MCF 10A (cell line): Measurements from ENCODE around the gene CLMP. TPM values are rescaled to one million over a fixed set of nuclear protein-coding genes. Genes with fewer than 3 reads are reported as not detected.

Experiments
- BruUV-seq: library from RNA; stranded (reverse); fragments of 400-500 nt; replicated peaks from 2 replicates; lab custom pipeline; 2021; lab: Mats Ljungman, UMichigan
- CTCF ChIA-PET: fragments of 300-600 bp; sonication (Branson Sonifier 250); formaldehyde crosslinking; extraction: SDS; loops from one replicate; lab custom pipeline; 2021; ENCODE audit warnings: antibody characterized with exemption, inconsistent platforms; lab: Yijun Ruan, JAX
- POLR2A ChIA-PET: fragments of 300-600, 350-650 bp; sonication (Branson Sonifier 250); formaldehyde crosslinking; extraction: SDS; loops from one replicate; lab custom pipeline; 2020; ENCODE audit warnings: antibody characterized with exemption, inconsistent platforms; lab: Yijun Ruan, JAX
- DNase-seq: peaks from one replicate; pipeline ENCODE4 v3.0.0-alpha.2; 2018; ENCODE audit not compliant: unreplicated experiment
- H3K27ac Mint-ChIP-seq: one replicate; pipeline ENCODE4 v1.8.0; 2022; ENCODE audit warnings: mild to moderate bottlenecking, low read depth, mixed read lengths; ENCODE audit not compliant: unreplicated experiment
- H3K27me3 Mint-ChIP-seq: one replicate; pipeline ENCODE4 v1.8.0; 2022; ENCODE audit warnings: mixed read lengths; ENCODE audit not compliant: insufficient read depth, unreplicated experiment
- H3K36me3 Mint-ChIP-seq: one replicate; pipeline ENCODE4 v1.8.0; 2022; ENCODE audit warnings: mild to moderate bottlenecking, moderate library complexity, mixed read lengths; ENCODE audit not compliant: insufficient read depth, unreplicated experiment
- H3K4me1 Mint-ChIP-seq: one replicate; pipeline ENCODE4 v1.8.0; 2022; ENCODE audit warnings: mixed read lengths; ENCODE audit not compliant: insufficient read depth, unreplicated experiment
- H3K4me3 Mint-ChIP-seq: one replicate; pipeline ENCODE4 v1.8.0; 2022; ENCODE audit warnings: mild to moderate bottlenecking, moderate library complexity, mixed read lengths; ENCODE audit not compliant: unreplicated experiment
- H3K9me3 Mint-ChIP-seq: one replicate; pipeline ENCODE4 v1.8.0; 2022; ENCODE audit warnings: mixed read lengths; ENCODE audit not compliant: unreplicated experiment
- CTCF ChIP-seq: fragments of 200-600 bp; IDR thresholded peaks from one replicate; pipeline ENCODE4 v1.8.0; 2022; ENCODE audit warnings: antibody characterized with exemption, mild to moderate bottlenecking; ENCODE audit not compliant: unreplicated experiment
- intact Hi-C: fragments of 100-400 bp; cut with micrococcal nuclease; formaldehyde crosslinking; loops from 2 replicates; pipeline ENCODE4 v1.14.1; 2022
- total RNA-seq: library from RNA; stranded (reverse); gene quantifications from 2 replicates; pipeline ENCODE4 v1.2.3, GENCODE V29; 2022

CLMP gene
- total RNA-seq, 1 experiment from 2014 or later = 86.1 TPM

GRCh38 chr11:123217897-123218296 lies 22.8 kb upstream of the CLMP start:
- intact Hi-C loops = no loop called here
- H3K27ac Mint-ChIP-seq = no peak overlapping the region
- no peaks in the 10 kb centered on the region for H3K36me3 Mint-ChIP-seq
- BruUV-seq = no TSS peak
- peaks cover 5% of the 10 kb centered on the region for H3K9me3 Mint-ChIP-seq
- peaks cover 7% of the 10 kb centered on the region for H3K4me1 Mint-ChIP-seq
- no peak overlapping the region for H3K4me3 Mint-ChIP-seq
- ChIA-PET CTCF (interaction anchor here (0.6 to 2.3 kb wide), 3 partner anchors 10 to 115 kb away, joined by 3 to 7 read pairs (median 4); no protein-coding TSS in a partner anchor), POLR2A (no interaction called here)
- no peaks in the 10 kb centered on the region for H3K27me3 Mint-ChIP-seq
- TF ChIP-seq CTCF = no peak
- DNase-seq = no peak

DNA sequence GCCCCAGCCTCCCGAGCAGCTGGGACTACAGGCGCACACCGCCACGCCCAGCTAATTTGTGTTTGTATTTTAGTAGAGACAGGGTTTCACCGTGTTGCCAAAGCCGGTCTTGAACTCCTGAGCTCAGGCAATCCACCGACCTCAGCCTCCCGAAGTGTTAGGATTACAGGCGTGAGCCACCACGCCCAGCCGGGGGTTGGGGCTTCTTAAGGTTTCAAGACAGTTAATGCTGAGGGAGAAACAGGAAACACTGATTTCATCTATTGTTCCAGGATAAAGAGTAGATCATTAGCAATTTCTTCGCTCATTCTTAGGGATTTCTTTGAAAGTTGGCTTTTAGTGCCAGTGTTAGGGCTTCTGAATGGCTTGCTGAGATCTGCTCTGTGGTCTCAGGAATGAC lies 21.2 kb upstream of the CLMP start:
- intact Hi-C loops = no loop called here
- no TSS peak for BruUV-seq
- Mint-ChIP-seq H3K4me3 (no peak overlapping the region), H3K36me3 (no peaks in the 10 kb centered on the region), H3K27ac (no peak overlapping the region), H3K9me3 (no peaks in the 10 kb centered on the region), H3K27me3 (no peaks in the 10 kb centered on the region), H3K4me1 (peaks cover 17% of the 10 kb centered on the region)
- POLR2A ChIA-PET = no interaction called here
- no peak for DNase-seq
- TF ChIP-seq CTCF = no peak
- CTCF ChIA-PET = interaction anchor here (0.7 kb wide), 2 partner anchors 21 to 556 kb away, joined by 3 read pairs; no protein-coding TSS in a partner anchor

DNA sequence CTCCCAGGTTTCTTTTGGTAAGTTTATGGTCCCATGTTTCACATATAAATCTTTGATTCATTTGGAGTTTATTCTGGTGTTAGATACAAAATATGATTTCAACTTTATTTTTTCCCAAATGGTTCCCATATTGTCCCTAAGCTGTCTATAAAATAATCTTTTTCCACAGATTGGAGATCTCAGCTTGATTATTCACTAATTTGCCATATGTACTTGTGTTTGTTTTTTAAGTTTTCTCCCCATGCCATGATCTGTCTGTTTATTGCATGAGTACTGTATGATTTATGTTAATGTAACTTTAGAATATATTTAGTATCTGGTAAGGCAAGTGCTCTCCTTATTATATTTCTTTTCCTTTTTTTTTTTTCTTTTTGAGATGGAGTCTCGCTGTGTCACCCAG lies 19.9 kb upstream of the CLMP start:
- no peak overlapping the region for H3K4me3 Mint-ChIP-seq
- H3K4me1 Mint-ChIP-seq = peaks cover 17% of the 10 kb centered on the region
- no peak overlapping the region for H3K27ac Mint-ChIP-seq
- intact Hi-C loops = no loop called here
- ChIA-PET POLR2A (no interaction called here), CTCF (interaction anchor here (1.1 kb wide), 1 partner anchor 47 kb away, joined by 3 read pairs; no protein-coding TSS in a partner anchor)
- no TSS peak for BruUV-seq
- no peak for TF ChIP-seq CTCF
- H3K9me3 Mint-ChIP-seq = no peaks in the 10 kb centered on the region
- DNase-seq = no peak
- H3K27me3 Mint-ChIP-seq = no peaks in the 10 kb centered on the region
- no peaks in the 10 kb centered on the region for H3K36me3 Mint-ChIP-seq

DNA sequence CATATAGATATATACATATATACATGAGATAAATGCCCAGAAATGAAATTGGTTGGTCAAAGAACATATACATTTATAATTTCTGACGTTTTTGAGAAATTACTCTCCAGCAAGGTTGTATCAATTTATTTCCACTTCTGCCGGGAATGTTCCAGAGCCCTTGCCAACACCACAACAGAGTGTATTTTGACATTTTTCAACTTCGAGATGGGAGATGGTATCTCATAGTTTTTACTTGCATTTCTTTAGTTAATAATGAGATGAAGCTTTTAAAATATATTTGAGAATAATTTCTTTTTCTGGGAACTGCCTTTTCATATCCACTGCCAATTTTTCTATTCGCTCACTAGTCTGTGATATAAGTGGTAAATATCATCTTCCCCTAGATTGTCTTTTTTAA lies 19.3 kb upstream of the CLMP start:
- no peak overlapping the region for H3K4me3 Mint-ChIP-seq
- no TSS peak for BruUV-seq
- intact Hi-C loops = no loop called here
- ChIA-PET CTCF (interaction anchor here (1.1 kb wide), 1 partner anchor 47 kb away, joined by 3 read pairs; no protein-coding TSS in a partner anchor), POLR2A (no interaction called here)
- DNase-seq = no peak
- no peak for TF ChIP-seq CTCF
- H3K36me3 Mint-ChIP-seq = no peaks in the 10 kb centered on the region
- no peaks in the 10 kb centered on the region for H3K27me3 Mint-ChIP-seq
- peaks cover 17% of the 10 kb centered on the region for H3K4me1 Mint-ChIP-seq
- H3K27ac Mint-ChIP-seq = no peak overlapping the region
- H3K9me3 Mint-ChIP-seq = no peaks in the 10 kb centered on the region
